Left kidney (tissue), 8 donors: ENCODE results near the gene TSPYL2. TPM values are rescaled to one million over a fixed set of nuclear protein-coding genes. Genes with fewer than 3 reads are reported as not detected.
A peak's percentile ranks its signal among the peaks of the same experiment; 100 is the strongest.

Experiments used
- DNase-seq: peaks from one replicate; pipeline ENCODE4 v3.0.0-alpha.2; 2013
- long read RNA-seq, 8 donors: transcript quantifications; one replicate each; lab custom pipeline, GENCODE V29; 2026
- polyA plus RNA-seq: library from polyadenylated mRNA; unstranded; fragments of 120-200 nt; gene quantifications from one replicate; pipeline ENCODE4 v1.2.1, GENCODE V29; 2013; ENCODE audit not compliant: insufficient read length

TSPYL2 gene
- polyA plus RNA-seq, result 41.7 TPM
- long read RNA-seq, donor 1, full-length matches to known transcripts, result 4 of 11 reads
- long read RNA-seq, donor 1, partial matches to known transcripts, result 7 of 11 reads
- long read RNA-seq, donor 1, other reads (novel, unspliced or antisense), result 0 of 11 reads
- long read RNA-seq, donor 2, partial matches to known transcripts, result 0 of 3 reads
- long read RNA-seq, donor 2, other reads (novel, unspliced or antisense), result 0 of 3 reads
- long read RNA-seq, donor 3, result 0 reads
- long read RNA-seq, donor 4, partial matches to known transcripts, result 0 of 1 reads
- long read RNA-seq, donor 4, other reads (novel, unspliced or antisense), result 0 of 1 reads
- long read RNA-seq, donor 5, partial matches to known transcripts, result 0 of 2 reads
- long read RNA-seq, donor 5, other reads (novel, unspliced or antisense), result 0 of 2 reads
- long read RNA-seq, donor 6, full-length matches to known transcripts, result 3 of 3 reads
- long read RNA-seq, donor 6, partial matches to known transcripts, result 0 of 3 reads
- long read RNA-seq, donor 6, other reads (novel, unspliced or antisense), result 0 of 3 reads
- long read RNA-seq, donor 7, full-length matches to known transcripts, result 6 of 6 reads
- long read RNA-seq, donor 7, partial matches to known transcripts, result 0 of 6 reads
- long read RNA-seq, donor 7, other reads (novel, unspliced or antisense), result 0 of 6 reads
- long read RNA-seq, donor 8, partial matches to known transcripts, result 0 of 3 reads
- long read RNA-seq, donor 8, other reads (novel, unspliced or antisense), result 0 of 3 reads

GRCh38 chrX:53081925-53082772 is at the start of gene TSPYL2:
Gene TSPYL2, plus strand, starts transcription at chrX:53082367. Its CDS starts 132 bp downstream, at chrX:53082499.
- peak; percentile 92 for DNase-seq

- DNase-seq, result no peak
These were observed 46.0 kb upstream of the TSPYL2 start for GRCh38 chrX:53036149-53036548.

- DNase-seq, result no peak
These were observed 42.9 kb upstream of the TSPYL2 start for GRCh38 chrX:53039236-53039635.

GRCh38 chrX:53044995-53045394 is 37.2 kb upstream of the TSPYL2 start:
- DNase-seq, result no peak

- no peak for DNase-seq
These were observed 34.9 kb upstream of the TSPYL2 start for GRCh38 chrX:53047228-53047627.

- peak; percentile 65 for DNase-seq
These were observed 33.7 kb upstream of the TSPYL2 start, which contains the start of gene GPR173 for GRCh38 chrX:53048169-53049126. Gene GPR173, plus strand, starts transcription at chrX:53048789. Its CDS starts 27,833 bp downstream, at chrX:53076622.

- no peak for DNase-seq
These were observed 33.0 kb upstream of the TSPYL2 start for GRCh38 chrX:53049127-53049517.

GRCh38 chrX:53050841-53051240 is 31.3 kb upstream of the TSPYL2 start:
- no peak for DNase-seq

GRCh38 chrX:53055244-53055849 is 26.8 kb upstream of the TSPYL2 start:
- DNase-seq, result no peak

- no peak for DNase-seq
These were observed 25.9 kb upstream of the TSPYL2 start for GRCh38 chrX:53056292-53056691.

GRCh38 chrX:53065104-53065503 is 17.1 kb upstream of the TSPYL2 start:
- DNase-seq, result no peak

GRCh38 chrX:53071064-53071463 is 11.1 kb upstream of the TSPYL2 start:
- DNase-seq, result no peak

GRCh38 chrX:53071604-53072417 is 10.4 kb upstream of the TSPYL2 start:
- peak; percentile 72 for DNase-seq

- no peak for DNase-seq
These were observed 9.6 kb upstream of the TSPYL2 start for GRCh38 chrX:53072418-53073114.

GRCh38 chrX:53073115-53073586 is 9.0 kb upstream of the TSPYL2 start:
- no peak for DNase-seq

- DNase-seq, result no peak
These were observed 7.2 kb upstream of the TSPYL2 start for GRCh38 chrX:53075011-53075410.

- no peak for DNase-seq
These were observed 5.5 kb upstream of the TSPYL2 start for GRCh38 chrX:53076671-53077070.
